HEK293T (cell line): ENCODE measurements around the gene SUGP1.

Source experiments
- BHLHE40 ChIP-seq: fragments of 450-650 bp; IDR thresholded peaks from 2 replicates; pipeline ENCODE4 v1.6.1; 2016; ENCODE audit warnings: mild to moderate bottlenecking, moderate library complexity, borderline replicate concordance
- CTBP1 ChIP-seq: fragments of 450-650 bp; IDR thresholded peaks from 2 replicates; pipeline ENCODE4 v1.6.1; 2016; ENCODE audit warnings: borderline replicate concordance
- ELF4 ChIP-seq: fragments of 450-650 bp; IDR thresholded peaks from 2 replicates; pipeline ENCODE4 v1.6.1; 2017; ENCODE audit warnings: antibody characterized with exemption
- FOXA1 ChIP-seq: fragments of 450-650 bp; IDR thresholded peaks from 2 replicates; pipeline ENCODE4 v1.6.1; 2016; ENCODE audit warnings: mild to moderate bottlenecking
- FOXK2 ChIP-seq: fragments of 450-650 bp; IDR thresholded peaks from 2 replicates; pipeline ENCODE4 v1.6.1; 2016; ENCODE audit warnings: mild to moderate bottlenecking
- FOXM1 ChIP-seq: fragments of 450-650 bp; IDR thresholded peaks from 2 replicates; pipeline ENCODE4 v1.6.1; 2017; ENCODE audit warnings: mild to moderate bottlenecking, borderline replicate concordance
- NFRKB ChIP-seq: fragments of 450-650 bp; IDR thresholded peaks from 2 replicates; pipeline ENCODE4 v1.6.1; 2016; ENCODE audit warnings: mild to moderate bottlenecking, moderate library complexity
- SP1 ChIP-seq: fragments of 450-650 bp; IDR thresholded peaks from 2 replicates; pipeline ENCODE4 v1.6.1; 2017
- SUZ12 ChIP-seq: fragments of 450-650 bp; IDR thresholded peaks from 2 replicates; pipeline ENCODE4 v1.6.1; 2016; ENCODE audit warnings: mild to moderate bottlenecking
- TARDBP ChIP-seq: fragments of 450-650 bp; IDR thresholded peaks from 2 replicates; pipeline ENCODE4 v1.6.1; 2016

- no peak for TF ChIP-seq FOXM1
- no peak for TF ChIP-seq SP1
- no peak for TF ChIP-seq FOXA1
- TF ChIP-seq SUZ12: no peak
- no peak for TF ChIP-seq TARDBP
- no peak for TF ChIP-seq BHLHE40
- TF ChIP-seq CTBP1: no peak
- no peak for TF ChIP-seq FOXK2
- no peak for TF ChIP-seq ELF4
- no peak for TF ChIP-seq NFRKB
Observed at GRCh38 chr19:19279853-19280252, 40.5 kb downstream of the SUGP1 start.
